ENCODE measurements around the gene ICOSLG.
"Not testable (repeated sequence)": the region's sequence is repeated elsewhere in the genome, so short reads cannot be mapped to it uniquely, and the experiment has no call there.

DNA sequence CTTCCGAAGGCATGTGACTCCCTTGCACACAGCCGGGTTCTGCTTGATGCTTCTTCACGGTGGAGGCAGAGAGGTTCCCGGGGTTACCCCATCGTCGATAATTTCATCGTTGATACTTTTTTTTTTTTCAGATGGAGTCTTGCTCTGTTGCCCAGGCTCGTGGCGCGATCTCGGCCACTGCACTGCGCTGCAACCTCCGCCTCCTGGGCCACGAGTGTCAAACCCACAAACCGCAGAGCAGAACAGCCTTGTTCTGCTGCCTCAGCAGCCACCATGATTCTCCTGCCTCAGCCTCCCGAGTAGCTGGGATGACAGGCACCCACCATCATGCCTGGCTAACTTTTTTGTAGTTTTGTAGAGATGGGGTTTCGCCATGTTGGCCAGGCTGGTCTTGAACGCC lies 20.1 kb downstream of the ICOSLG start:
- not testable (repeated sequence) for TF ChIP-seq RXRA (CRISPR knock-in tag; IDR thresholded peaks at IDR 0.05); EZH2 (conservative IDR thresholded peaks at IDR 0.05; ENCODE audit: low read depth, low read length); HDAC1 (CRISPR knock-in tag; IDR thresholded peaks at IDR 0.05); ZNF10 (CRISPR knock-in tag; IDR thresholded peaks at IDR 0.05; ENCODE audit: borderline replicate concordance, low read depth); ZNF44 (CRISPR knock-in tag; IDR thresholded peaks at IDR 0.05)
- TF ChIP-seq, protein P1, sequence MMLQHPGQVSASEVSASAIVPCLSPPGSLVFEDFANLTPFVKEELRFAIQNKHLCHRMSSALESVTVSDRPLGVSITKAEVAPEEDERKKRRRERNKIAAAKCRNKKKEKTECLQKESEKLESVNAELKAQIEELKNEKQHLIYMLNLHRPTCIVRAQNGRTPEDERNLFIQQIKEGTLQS (CRISPR knock-in tag; IDR thresholded peaks at IDR 0.05): not testable (repeated sequence)
- TF ChIP-seq, protein P2, sequence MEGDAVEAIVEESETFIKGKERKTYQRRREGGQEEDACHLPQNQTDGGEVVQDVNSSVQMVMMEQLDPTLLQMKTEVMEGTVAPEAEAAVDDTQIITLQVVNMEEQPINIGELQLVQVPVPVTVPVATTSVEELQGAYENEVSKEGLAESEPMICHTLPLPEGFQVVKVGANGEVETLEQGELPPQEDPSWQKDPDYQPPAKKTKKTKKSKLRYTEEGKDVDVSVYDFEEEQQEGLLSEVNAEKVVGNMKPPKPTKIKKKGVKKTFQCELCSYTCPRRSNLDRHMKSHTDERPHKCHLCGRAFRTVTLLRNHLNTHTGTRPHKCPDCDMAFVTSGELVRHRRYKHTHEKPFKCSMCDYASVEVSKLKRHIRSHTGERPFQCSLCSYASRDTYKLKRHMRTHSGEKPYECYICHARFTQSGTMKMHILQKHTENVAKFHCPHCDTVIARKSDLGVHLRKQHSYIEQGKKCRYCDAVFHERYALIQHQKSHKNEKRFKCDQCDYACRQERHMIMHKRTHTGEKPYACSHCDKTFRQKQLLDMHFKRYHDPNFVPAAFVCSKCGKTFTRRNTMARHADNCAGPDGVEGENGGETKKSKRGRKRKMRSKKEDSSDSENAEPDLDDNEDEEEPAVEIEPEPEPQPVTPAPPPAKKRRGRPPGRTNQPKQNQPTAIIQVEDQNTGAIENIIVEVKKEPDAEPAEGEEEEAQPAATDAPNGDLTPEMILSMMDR (CRISPR knock-in tag; IDR thresholded peaks at IDR 0.05): not testable (repeated sequence)
- TF ChIP-seq, protein P3, sequence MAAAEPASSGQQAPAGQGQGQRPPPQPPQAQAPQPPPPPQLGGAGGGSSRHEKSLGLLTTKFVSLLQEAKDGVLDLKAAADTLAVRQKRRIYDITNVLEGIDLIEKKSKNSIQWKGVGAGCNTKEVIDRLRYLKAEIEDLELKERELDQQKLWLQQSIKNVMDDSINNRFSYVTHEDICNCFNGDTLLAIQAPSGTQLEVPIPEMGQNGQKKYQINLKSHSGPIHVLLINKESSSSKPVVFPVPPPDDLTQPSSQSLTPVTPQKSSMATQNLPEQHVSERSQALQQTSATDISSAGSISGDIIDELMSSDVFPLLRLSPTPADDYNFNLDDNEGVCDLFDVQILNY (CRISPR knock-in tag; conservative IDR thresholded peaks at IDR 0.05): not testable (repeated sequence)
